Subcutaneous preadipocyte (primary cell): ENCODE results near the gene NECTIN1. TPM values are rescaled to one million over a fixed set of nuclear protein-coding genes. Genes with fewer than 3 reads are reported as not detected.

Source experiments
- small RNA-seq: library from RNA; depleted of rRNA; stranded (forward); fragments of <200 nt; gene quantifications from one replicate; pipeline ENCODE3, GENCODE V24; 2012
- total RNA-seq: library from RNA; depleted of rRNA; stranded (reverse); fragments of >200 nt; gene quantifications from 2 replicates; pipeline ENCODE4 v1.2.3, GENCODE V29; 2012

The NECTIN1 gene, protein sequence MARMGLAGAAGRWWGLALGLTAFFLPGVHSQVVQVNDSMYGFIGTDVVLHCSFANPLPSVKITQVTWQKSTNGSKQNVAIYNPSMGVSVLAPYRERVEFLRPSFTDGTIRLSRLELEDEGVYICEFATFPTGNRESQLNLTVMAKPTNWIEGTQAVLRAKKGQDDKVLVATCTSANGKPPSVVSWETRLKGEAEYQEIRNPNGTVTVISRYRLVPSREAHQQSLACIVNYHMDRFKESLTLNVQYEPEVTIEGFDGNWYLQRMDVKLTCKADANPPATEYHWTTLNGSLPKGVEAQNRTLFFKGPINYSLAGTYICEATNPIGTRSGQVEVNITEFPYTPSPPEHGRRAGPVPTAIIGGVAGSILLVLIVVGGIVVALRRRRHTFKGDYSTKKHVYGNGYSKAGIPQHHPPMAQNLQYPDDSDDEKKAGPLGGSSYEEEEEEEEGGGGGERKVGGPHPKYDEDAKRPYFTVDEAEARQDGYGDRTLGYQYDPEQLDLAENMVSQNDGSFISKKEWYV
- total RNA-seq: 2.6 and 4.9 TPM in 2 replicates

GRCh38 chr11:119728651-119729580 is at the start of gene NECTIN1:
TSS of gene NECTIN1 (minus strand) at chr11:119729200. CDS start at chr11:119728553, 647 bp downstream.

Small RNA genes lying within 50 kb of the gene (small RNA-seq; reads per million reads assigned to genes)
- gene RNU6-1123P: 0.08 reads per million
